GM13977 (cell line): ENCODE measurements around the gene KCNG2.

Source experiments
- DNase-seq: peaks from one replicate; pipeline ENCODE4 v3.0.0; 2012; ENCODE audit warnings: low spot score
- in situ Hi-C: fragments of 300-500 bp; cut with MboI; formaldehyde crosslinking; loops from one replicate; pipeline ENCODE4 v1.12.0; 2022; ENCODE audit warnings: low sequenced_read_pairs, low pct_unique_long_range_greater_than_20kb, mixed read lengths, inconsistent platforms; ENCODE audit not compliant: unreplicated experiment
- TF ChIP-seq, protein P1 (sequence below): IDR thresholded peaks from 2 replicates; pipeline ENCODE4 v1.5.1; 2012; ENCODE audit warnings: mild to moderate bottlenecking, control low read depth; ENCODE audit not compliant: insufficient read depth; ENCODE audit errors: extremely low read depth, missing control alignments

KCNG2 gene

DNA sequence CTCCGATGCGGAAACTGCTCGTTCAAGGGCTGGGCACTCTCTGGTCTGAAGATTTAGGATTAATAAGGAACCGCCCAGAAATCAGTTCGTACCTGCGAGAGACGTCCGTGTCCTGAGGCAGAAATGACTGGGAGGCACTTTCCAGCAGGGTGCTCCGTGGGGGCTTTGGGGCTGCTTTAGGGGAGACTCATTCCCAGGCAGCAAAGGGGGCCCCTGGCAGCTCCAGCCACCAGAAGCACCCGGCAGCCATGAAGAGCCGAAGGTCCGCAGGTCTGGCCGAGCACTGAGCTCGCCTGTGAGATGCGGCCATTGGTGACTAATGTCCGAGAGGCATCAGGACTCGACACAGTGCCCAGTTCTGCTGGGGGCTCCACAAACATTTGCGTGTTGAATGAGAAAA, 20.9 kb downstream of the KCNG2 start:
- in situ Hi-C loops = no loop called here
- TF ChIP-seq, protein P1, sequence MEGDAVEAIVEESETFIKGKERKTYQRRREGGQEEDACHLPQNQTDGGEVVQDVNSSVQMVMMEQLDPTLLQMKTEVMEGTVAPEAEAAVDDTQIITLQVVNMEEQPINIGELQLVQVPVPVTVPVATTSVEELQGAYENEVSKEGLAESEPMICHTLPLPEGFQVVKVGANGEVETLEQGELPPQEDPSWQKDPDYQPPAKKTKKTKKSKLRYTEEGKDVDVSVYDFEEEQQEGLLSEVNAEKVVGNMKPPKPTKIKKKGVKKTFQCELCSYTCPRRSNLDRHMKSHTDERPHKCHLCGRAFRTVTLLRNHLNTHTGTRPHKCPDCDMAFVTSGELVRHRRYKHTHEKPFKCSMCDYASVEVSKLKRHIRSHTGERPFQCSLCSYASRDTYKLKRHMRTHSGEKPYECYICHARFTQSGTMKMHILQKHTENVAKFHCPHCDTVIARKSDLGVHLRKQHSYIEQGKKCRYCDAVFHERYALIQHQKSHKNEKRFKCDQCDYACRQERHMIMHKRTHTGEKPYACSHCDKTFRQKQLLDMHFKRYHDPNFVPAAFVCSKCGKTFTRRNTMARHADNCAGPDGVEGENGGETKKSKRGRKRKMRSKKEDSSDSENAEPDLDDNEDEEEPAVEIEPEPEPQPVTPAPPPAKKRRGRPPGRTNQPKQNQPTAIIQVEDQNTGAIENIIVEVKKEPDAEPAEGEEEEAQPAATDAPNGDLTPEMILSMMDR = no peak

GRCh38 chr18:79819064-79819967, 21.6 kb downstream of the KCNG2 start:
- DNase-seq = no peak
- in situ Hi-C loops = no loop called here
- TF ChIP-seq, protein P1 = no peak

More for the DNA sequence above, 20.9 kb downstream of the KCNG2 start:
- no peak for DNase-seq

DNA sequence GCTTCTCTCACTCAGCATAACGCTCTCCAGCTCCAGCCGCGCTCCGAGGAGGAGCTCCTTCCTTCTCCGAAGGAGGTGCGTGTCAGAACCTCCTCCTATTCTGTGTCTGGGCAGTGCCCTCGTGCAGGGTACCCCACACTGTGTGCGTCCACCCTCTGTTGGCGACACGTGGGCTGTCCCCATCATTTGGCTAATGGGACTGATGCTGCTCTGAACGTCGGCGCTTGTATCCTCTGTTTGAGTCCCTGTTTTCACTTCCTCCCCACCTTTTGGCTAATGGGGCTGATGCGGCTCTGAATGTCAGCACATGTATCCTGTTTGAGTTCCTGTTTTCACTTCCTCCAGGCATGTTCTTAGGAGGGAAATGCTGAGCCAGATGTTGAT, 22.2 kb downstream of the KCNG2 start:
- peak; percentile 58 for DNase-seq
- in situ Hi-C loops = no loop called here
- TF ChIP-seq, protein P1 = no peak

GRCh38 chr18:79823120-79823519, 25.4 kb downstream of the KCNG2 start:
- TF ChIP-seq, protein P1 = no peak
- in situ Hi-C loops = no loop called here
- DNase-seq = no peak

DNA sequence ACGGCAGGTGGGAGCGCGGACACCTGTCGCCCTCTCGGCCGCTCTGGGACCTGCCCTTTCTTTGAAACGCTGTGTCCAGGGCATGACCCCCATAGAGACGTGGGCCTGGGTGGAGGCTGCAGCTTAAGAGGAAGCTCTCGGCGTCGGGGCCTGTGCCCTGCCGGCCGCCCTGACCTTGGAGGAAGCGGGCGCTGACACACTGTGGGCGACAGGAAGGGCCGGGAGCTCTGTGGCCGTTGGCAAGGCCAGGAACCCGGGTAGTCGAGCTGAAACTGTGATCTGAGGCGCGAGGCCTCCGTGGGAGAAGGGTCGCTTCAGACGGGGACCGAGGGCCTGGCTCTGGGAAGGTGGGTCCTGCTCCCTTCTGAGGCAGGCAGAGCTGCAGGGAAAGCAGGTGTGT, 28.2 kb downstream of the KCNG2 start:
- TF ChIP-seq, protein P1 = no peak
- no peak for DNase-seq
- in situ Hi-C loops = no loop called here

- no peak for DNase-seq
- in situ Hi-C loops = no loop called here
- TF ChIP-seq, protein P1 = no peak
Measured at GRCh38 chr18:79826966-79827365, 29.2 kb downstream of the KCNG2 start.
